Neutrophil (primary cell): ENCODE measurements around the gene GALNT6.
A peak's percentile ranks its signal among the peaks of the same experiment; 100 is the strongest.

Source experiments
- H3K27ac ChIP-seq: fragments of 200-600 bp; sonication (generic); 2 replicates; pipeline ENCODE4 v1.5.1; 2016; ENCODE audit warnings: mild to moderate bottlenecking, moderate library complexity
- H3K27me3 ChIP-seq: fragments of 200-600 bp; sonication (generic); 2 replicates; pipeline ENCODE4 v1.6.0; 2016; ENCODE audit warnings: mild to moderate bottlenecking
- H3K36me3 ChIP-seq: fragments of 200-600 bp; sonication (generic); 2 replicates; pipeline ENCODE4 v1.5.1; 2017
- H3K4me1 ChIP-seq, 2 experiments: fragments of 200-600 bp in 1 of 2; sonication (generic) in 1 of 2; 1 replicate in 1 of 2; 2 replicates in 1 of 2; pipeline versions ENCODE4 v1.5.1 to v1.6.1; 2013 to 2016; ENCODE audit warnings: low read depth in 1 of 2, low read length in 1 of 2, mild to moderate bottlenecking in 1 of 2, moderate library complexity in 1 of 2; ENCODE audit not compliant: control insufficient read depth in 1 of 2, insufficient read depth in 1 of 2
- H3K4me3 ChIP-seq, 2 experiments: fragments of 200-600 bp in 1 of 2; sonication (generic) in 1 of 2; 1 replicate in 1 of 2; 2 replicates in 1 of 2; pipeline ENCODE4 v1.5.1; 2013 to 2016; ENCODE audit warnings: low read depth in 1 of 2, low read length in 1 of 2, mild to moderate bottlenecking in 1 of 2, moderate library complexity in 1 of 2
- H3K9me3 ChIP-seq: fragments of 200-600 bp; sonication (generic); 2 replicates; pipeline ENCODE4 v1.5.1; 2016
- CTCF ChIP-seq: fragments of 200-600 bp; sonication (generic); IDR thresholded peaks from 2 replicates; pipeline ENCODE4 v1.5.1; 2016; ENCODE audit warnings: antibody characterized with exemption

GALNT6 gene

GRCh38 chr12:51390891-51391282 is 319 bp downstream of the GALNT6 start:
- no peaks in the 10 kb centered on the region for H3K9me3 ChIP-seq
- no peaks in the 10 kb centered on the region for H3K36me3 ChIP-seq
- peaks cover 58% of the 10 kb centered on the region for H3K27me3 ChIP-seq
- peak overlapping the region; percentile 58 for H3K27ac ChIP-seq
- H3K4me1 ChIP-seq, result peaks cover 12 to 15% of the 10 kb centered on the region in 2 experiments
- peak overlapping the region; percentile 56 to 76 for H3K4me3 ChIP-seq
- TF ChIP-seq CTCF, result no peak

- H3K27ac ChIP-seq, result peak overlapping the region; percentile 58
- no peaks in the 10 kb centered on the region for H3K36me3 ChIP-seq
- H3K27me3 ChIP-seq, result peaks cover 53% of the 10 kb centered on the region
- TF ChIP-seq CTCF, result no peak
- H3K4me3 ChIP-seq, result peak overlapping the region in 1 of 2 experiments; percentile 76
- H3K9me3 ChIP-seq, result no peaks in the 10 kb centered on the region
- peaks cover 12 to 15% of the 10 kb centered on the region in 2 experiments for H3K4me1 ChIP-seq
Measured at GRCh38 chr12:51390457-51390856, 749 bp downstream of the GALNT6 start.

DNA sequence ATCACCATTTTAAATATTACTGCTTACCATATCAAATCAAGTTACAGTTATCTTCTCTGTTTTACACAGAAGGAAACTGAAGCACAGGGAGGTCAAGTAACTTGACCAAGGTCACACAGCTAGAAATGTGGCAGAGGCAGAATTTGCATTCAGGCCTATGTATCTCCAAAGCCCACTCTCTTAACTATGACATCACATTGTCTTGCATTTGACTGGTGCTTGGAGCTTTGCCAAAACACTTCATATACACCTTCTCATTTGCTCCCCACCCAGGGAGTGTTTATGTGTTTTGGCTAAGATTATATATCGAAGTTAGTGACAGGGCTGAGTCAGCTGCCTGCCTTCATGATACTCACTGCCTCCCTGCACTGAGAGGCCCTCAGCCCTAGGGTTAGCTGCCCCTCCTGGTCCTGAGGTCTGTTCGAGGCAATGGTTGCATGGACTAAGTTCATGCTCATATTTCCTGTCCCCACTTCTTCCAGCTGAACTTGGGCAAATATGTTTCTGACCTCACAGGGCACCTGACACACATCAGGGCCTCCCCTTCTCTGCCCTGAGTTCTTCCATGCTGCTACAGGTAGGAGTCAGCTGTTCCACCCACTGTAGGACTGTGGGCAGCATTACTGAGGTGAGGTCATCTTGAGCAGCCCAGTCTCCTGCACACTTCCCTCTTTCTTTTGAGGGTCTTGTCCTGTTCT is 1.8 kb downstream of the GALNT6 start:
- no peaks in the 10 kb centered on the region for H3K36me3 ChIP-seq
- H3K27ac ChIP-seq, result no peak overlapping the region
- H3K9me3 ChIP-seq, result no peaks in the 10 kb centered on the region
- TF ChIP-seq CTCF, result no peak
- H3K27me3 ChIP-seq, result peaks cover 43% of the 10 kb centered on the region
- H3K4me1 ChIP-seq, result peaks cover 12 to 15% of the 10 kb centered on the region in 2 experiments
- no peak overlapping the region for H3K4me3 ChIP-seq

- no peak for TF ChIP-seq CTCF
- Histone ChIP-seq H3K4me3 (no peak overlapping the region), H3K4me1 (peaks cover 12 to 15% of the 10 kb centered on the region in 2 experiments), H3K27ac (no peak overlapping the region), H3K9me3 (no peaks in the 10 kb centered on the region), H3K36me3 (no peaks in the 10 kb centered on the region), H3K27me3 (peaks cover 37% of the 10 kb centered on the region)
Measured at GRCh38 chr12:51388846-51389245, 2.4 kb downstream of the GALNT6 start.

- H3K9me3 ChIP-seq, result no peaks in the 10 kb centered on the region
- H3K4me3 ChIP-seq, result no peak overlapping the region
- TF ChIP-seq CTCF, result no peak
- peaks cover 31% of the 10 kb centered on the region for H3K27me3 ChIP-seq
- H3K36me3 ChIP-seq, result no peaks in the 10 kb centered on the region
- H3K27ac ChIP-seq, result no peak overlapping the region
- peaks cover 12 to 15% of the 10 kb centered on the region in 2 experiments for H3K4me1 ChIP-seq
Measured at GRCh38 chr12:51388069-51388799, 3.0 kb downstream of the GALNT6 start.
